ENCODE data around the gene DDAH1.

DNA sequence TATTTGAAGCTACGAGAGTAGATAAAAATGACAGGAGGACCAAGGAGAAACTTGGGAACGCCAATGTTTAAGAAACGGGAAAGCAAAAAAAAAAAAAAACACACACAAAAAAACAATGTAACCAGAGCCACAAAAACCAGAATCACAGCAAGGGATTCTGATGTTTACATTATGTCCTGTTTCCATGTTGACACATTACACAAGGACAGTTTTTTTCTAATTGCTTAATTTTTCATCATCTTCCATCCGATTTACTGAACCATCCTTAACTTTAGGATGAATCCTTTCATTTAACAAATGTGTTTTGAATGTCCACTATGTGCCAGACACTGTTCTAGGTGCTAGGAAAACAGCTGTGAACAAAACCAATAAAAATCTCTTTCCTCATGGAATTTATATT is 187.2 kb downstream of the DDAH1 start:
- TF ChIP-seq, protein P1, sequence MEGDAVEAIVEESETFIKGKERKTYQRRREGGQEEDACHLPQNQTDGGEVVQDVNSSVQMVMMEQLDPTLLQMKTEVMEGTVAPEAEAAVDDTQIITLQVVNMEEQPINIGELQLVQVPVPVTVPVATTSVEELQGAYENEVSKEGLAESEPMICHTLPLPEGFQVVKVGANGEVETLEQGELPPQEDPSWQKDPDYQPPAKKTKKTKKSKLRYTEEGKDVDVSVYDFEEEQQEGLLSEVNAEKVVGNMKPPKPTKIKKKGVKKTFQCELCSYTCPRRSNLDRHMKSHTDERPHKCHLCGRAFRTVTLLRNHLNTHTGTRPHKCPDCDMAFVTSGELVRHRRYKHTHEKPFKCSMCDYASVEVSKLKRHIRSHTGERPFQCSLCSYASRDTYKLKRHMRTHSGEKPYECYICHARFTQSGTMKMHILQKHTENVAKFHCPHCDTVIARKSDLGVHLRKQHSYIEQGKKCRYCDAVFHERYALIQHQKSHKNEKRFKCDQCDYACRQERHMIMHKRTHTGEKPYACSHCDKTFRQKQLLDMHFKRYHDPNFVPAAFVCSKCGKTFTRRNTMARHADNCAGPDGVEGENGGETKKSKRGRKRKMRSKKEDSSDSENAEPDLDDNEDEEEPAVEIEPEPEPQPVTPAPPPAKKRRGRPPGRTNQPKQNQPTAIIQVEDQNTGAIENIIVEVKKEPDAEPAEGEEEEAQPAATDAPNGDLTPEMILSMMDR (IDR thresholded peaks at IDR 0.05; ENCODE audit: low read depth, low read length, poor library complexity, severe bottlenecking), result no peak
- no peak for TF ChIP-seq EZH2phosphoT487 (IDR thresholded peaks at IDR 0.05; ENCODE audit: borderline replicate concordance, low read length)
